Fibroblast of lung (primary cell): ENCODE data around the gene GRIK2. TPM values are rescaled to one million over a fixed set of nuclear protein-coding genes. Genes with fewer than 3 reads are reported as not detected.

ENCODE experiments used
- DNase-seq, 2 donors: peaks; one replicate each; pipeline versions ENCODE4 v3.0.0 to v3.0.0-alpha.2; 2010; ENCODE audit warnings: low read depth in 2 of 2
- H2AFZ ChIP-seq: 2 replicates; pipeline ENCODE4 v1.5.1; 2012; ENCODE audit warnings: low read length, control low read depth, inconsistent platforms
- H3K27ac ChIP-seq: 2 replicates; pipeline ENCODE4 v1.5.1; 2011; ENCODE audit warnings: low read length, control low read depth; ENCODE audit not compliant: insufficient read depth
- H3K27me3 ChIP-seq: 2 replicates; pipeline ENCODE4 v1.5.1; 2011; ENCODE audit warnings: mild to moderate bottlenecking, low read length; ENCODE audit not compliant: control insufficient read depth, insufficient read depth
- H3K36me3 ChIP-seq: 2 replicates; pipeline ENCODE4 v1.5.1; 2011; ENCODE audit warnings: low read length; ENCODE audit not compliant: control insufficient read depth, insufficient read depth
- H3K4me1 ChIP-seq: 2 replicates; pipeline ENCODE4 v1.5.1; 2011; ENCODE audit warnings: low read length; ENCODE audit not compliant: control insufficient read depth, insufficient read depth; ENCODE audit errors: extremely low read depth
- H3K4me2 ChIP-seq: 2 replicates; pipeline ENCODE4 v1.5.1; 2011; ENCODE audit warnings: low read length, control low read depth; ENCODE audit not compliant: insufficient read depth; ENCODE audit errors: extremely low read depth
- H3K4me3 ChIP-seq, 4 experiments: fragments of 200-600 bp in 1 of 4; sonication (generic) in 1 of 4; replicated peaks in 1 of 4; 2 replicates each; pipeline ENCODE4 v1.5.1; 2011 to 2016; ENCODE audit warnings: low read length in 4 of 4, low read depth in 3 of 4, mild to moderate bottlenecking in 3 of 4, control low read depth in 2 of 4, inconsistent platforms in 1 of 4, mixed read lengths in 1 of 4; ENCODE audit not compliant: insufficient read depth in 1 of 4; ENCODE audit errors: control extremely low read depth in 1 of 4
- H3K79me2 ChIP-seq: 2 replicates; pipeline ENCODE4 v1.5.1; 2012; ENCODE audit warnings: mild to moderate bottlenecking, low read length, inconsistent platforms; ENCODE audit not compliant: control insufficient read depth, insufficient read depth
- H3K9ac ChIP-seq: 2 replicates; pipeline ENCODE4 v1.5.1; 2011; ENCODE audit warnings: mild to moderate bottlenecking, low read length, control low read depth; ENCODE audit not compliant: insufficient read depth
- H3K9me3 ChIP-seq: 2 replicates; pipeline ENCODE4 v1.5.1; 2012; ENCODE audit warnings: low read depth, low read length; ENCODE audit not compliant: control insufficient read depth, insufficient read depth
- H4K20me1 ChIP-seq: 2 replicates; pipeline ENCODE4 v1.5.1; 2011; ENCODE audit warnings: low read length; ENCODE audit not compliant: control insufficient read depth, insufficient read depth; ENCODE audit errors: extremely low read depth
- CTCF ChIP-seq, 2 donors: IDR thresholded peaks in 1 of 2; conservative IDR thresholded peaks in 1 of 2; 1 replicate in 1 of 2; 2 replicates in 1 of 2; pipeline ENCODE4 v1.5.1; 2011 to 2012; ENCODE audit warnings: low read length in 2 of 2, control low read depth in 1 of 2, inconsistent platforms in 1 of 2, low read depth in 1 of 2, mild to moderate bottlenecking in 1 of 2
- EZH2 ChIP-seq: IDR thresholded peaks from 2 replicates; pipeline ENCODE4 v1.5.1; 2012; ENCODE audit warnings: low read length, control low read depth, mild to moderate bottlenecking; ENCODE audit errors: missing control alignments
- polyA plus RNA-seq, 2 donors: library from polyadenylated mRNA; depleted of rRNA in 1 of 2; stranded (reverse) in 1 of 2; unstranded in 1 of 2; fragments of >200 nt; gene quantifications; 2 replicates each; pipeline ENCODE4 v1.2.1, GENCODE V29; 2011 to 2012; ENCODE audit warnings: missing spikeins in 1 of 2
- total RNA-seq: library from RNA; depleted of rRNA; stranded (reverse); fragments of >200 nt; gene quantifications from 2 replicates; pipeline ENCODE4 v1.2.1, GENCODE V29; 2014

GRIK2 gene
- total and polyA plus RNA-seq, 2 donors (not counting 1 experiment from before 2014, with no cell fraction given) = 0.33 to 0.40 TPM

- Histone ChIP-seq H3K79me2 (no peaks in the 10 kb centered on the region), H3K27ac (no peak overlapping the region), H4K20me1 (no peaks in the 10 kb centered on the region), H3K9ac (no peak overlapping the region), H2AFZ (no peak overlapping the region), H3K9me3 (no peaks in the 10 kb centered on the region), H3K27me3 (no peaks in the 10 kb centered on the region), H3K4me3 (no peak overlapping the region), H3K4me1 (no peaks in the 10 kb centered on the region), H3K36me3 (no peaks in the 10 kb centered on the region), H3K4me2 (no peak overlapping the region)
- peak; percentile 0 to 95 for DNase-seq
- TF ChIP-seq CTCF (conservative IDR thresholded peaks at IDR 0.05 in 1 of 2, IDR thresholded peaks at IDR 0.05 in 1 of 2; ENCODE audit: low read depth in 1 of 2, low read length in 2 of 2) (no peak), EZH2 (no peak)
These were observed 204.2 kb downstream of the GRIK2 start for GRCh38 chr6:101597693-101598092.

GRCh38 chr6:101605426-101605825 lies 211.9 kb downstream of the GRIK2 start:
- Histone ChIP-seq H3K9me3 (no peaks in the 10 kb centered on the region), H3K79me2 (no peaks in the 10 kb centered on the region), H3K4me2 (no peak overlapping the region), H3K27ac (no peak overlapping the region), H3K27me3 (no peaks in the 10 kb centered on the region), H3K9ac (no peak overlapping the region), H4K20me1 (no peaks in the 10 kb centered on the region), H3K4me1 (no peaks in the 10 kb centered on the region), H3K4me3 (no peak overlapping the region), H2AFZ (no peak overlapping the region), H3K36me3 (no peaks in the 10 kb centered on the region)
- no peak for DNase-seq
- TF ChIP-seq CTCF (conservative IDR thresholded peaks at IDR 0.05 in 1 of 2, IDR thresholded peaks at IDR 0.05 in 1 of 2; ENCODE audit: low read depth in 1 of 2, low read length in 2 of 2) (no peak), EZH2 (no peak)

- H3K9me3 ChIP-seq = no peaks in the 10 kb centered on the region
- H3K4me3 ChIP-seq = no peak overlapping the region
- TF ChIP-seq CTCF (conservative IDR thresholded peaks at IDR 0.05 in 1 of 2, IDR thresholded peaks at IDR 0.05 in 1 of 2; ENCODE audit: low read depth in 1 of 2, low read length in 2 of 2) = no peak
- TF ChIP-seq EZH2 = no peak
- H3K79me2 ChIP-seq = no peaks in the 10 kb centered on the region
- H4K20me1 ChIP-seq = no peaks in the 10 kb centered on the region
- no peak overlapping the region for H3K9ac ChIP-seq
- no peaks in the 10 kb centered on the region for H3K27me3 ChIP-seq
- DNase-seq = peak in 1 of 2 donors; percentile 25
- H3K36me3 ChIP-seq = no peaks in the 10 kb centered on the region
- H3K27ac ChIP-seq = no peak overlapping the region
- H2AFZ ChIP-seq = no peak overlapping the region
- H3K4me2 ChIP-seq = no peak overlapping the region
- H3K4me1 ChIP-seq = no peaks in the 10 kb centered on the region
These were observed 212.4 kb downstream of the GRIK2 start for GRCh38 chr6:101605874-101606273.
